ENCODE data around the gene L3MBTL4. TPM values are rescaled to one million over a fixed set of nuclear protein-coding genes. Genes with fewer than 3 reads are reported as not detected.

L3MBTL4 gene
- total RNA-seq, 1 experiment from 2014 or later = not detected

DNA sequence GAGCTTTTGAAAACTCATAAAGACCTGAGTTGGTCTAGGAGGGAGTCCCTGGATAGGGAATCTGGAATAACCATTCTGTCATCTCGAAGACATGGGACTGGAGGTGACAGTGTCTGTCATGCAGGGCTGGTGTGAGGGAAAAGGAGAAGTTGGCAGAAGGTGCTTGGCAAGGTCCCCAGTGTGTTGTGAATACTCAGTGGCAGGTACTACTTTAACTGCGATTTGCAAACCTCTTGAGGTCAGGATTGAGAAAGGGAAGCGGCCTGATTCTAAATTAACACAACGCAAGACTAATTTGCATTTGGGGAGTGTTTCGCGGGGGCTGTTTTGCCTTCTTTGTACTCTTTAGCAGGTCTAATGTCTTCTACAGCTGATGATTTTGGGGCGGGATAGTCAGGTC lies 442.4 kb downstream of the L3MBTL4 start:
- no peak overlapping the region for H2AFZ ChIP-seq (ENCODE audit: low read depth, low read length, poor library complexity, severe bottlenecking)
- no peak overlapping the region for H3K9ac ChIP-seq (ENCODE audit: low read length)
- BruUV-seq (replicated peaks) = no TSS peak
- ATAC-seq = no peak
- ChIA-PET CTCF (no interaction called here), POLR2A (no interaction called here), RAD21 (ENCODE audit: low non-redundant PET in 1 of 2, low total read pairs in 2 of 2, uncharacterized antibody in 2 of 2, unreplicated experiment in 2 of 2) (no interaction called here)
- no peak overlapping the region for H3K4me2 ChIP-seq (ENCODE audit: low read length)
- H3K27ac ChIP-seq (ENCODE audit: low read depth, low read length) = no peak overlapping the region
- no peaks in the 10 kb centered on the region for H3K4me1 ChIP-seq (ENCODE audit: control insufficient read depth in 1 of 2, insufficient read depth in 2 of 2, low read length in 2 of 2)
- H3K4me3 ChIP-seq (replicated peaks in 1 of 2; ENCODE audit: low read depth in 1 of 2, low read length in 2 of 2) = no peak overlapping the region
- no peaks in the 10 kb centered on the region for H4K20me1 ChIP-seq (ENCODE audit: insufficient read depth)
- H3K79me2 ChIP-seq (ENCODE audit: insufficient read depth, low read length) = no peaks in the 10 kb centered on the region
- H3K27me3 ChIP-seq (ENCODE audit: insufficient read depth, low read length) = no peaks in the 10 kb centered on the region
- no peaks in the 10 kb centered on the region for H3K9me2 ChIP-seq (ENCODE audit: insufficient read depth)
- TF ChIP-seq EZH2phosphoT487 (IDR thresholded peaks at IDR 0.05; ENCODE audit: borderline replicate concordance) = no peak
- TF ChIP-seq RAD21 (IDR thresholded peaks at IDR 0.05; ENCODE audit: low read depth) = no peak
- DNase-seq (ENCODE audit: low read depth, low spot score) = no peak
- H3K36me3 ChIP-seq (ENCODE audit: control insufficient read depth in 1 of 2, insufficient read depth in 2 of 2, low read length in 2 of 2) = no peaks in the 10 kb centered on the region
- peaks cover 14 to 19% of the 10 kb centered on the region in 2 experiments; a peak in 2 of 4 replicates for H3K9me3 ChIP-seq (ENCODE audit: control insufficient read depth in 1 of 2, insufficient read depth in 1 of 2, low read depth in 1 of 2, low read length in 2 of 2)
- intact Hi-C loops (cut with micrococcal nuclease) = no loop called here

DNA sequence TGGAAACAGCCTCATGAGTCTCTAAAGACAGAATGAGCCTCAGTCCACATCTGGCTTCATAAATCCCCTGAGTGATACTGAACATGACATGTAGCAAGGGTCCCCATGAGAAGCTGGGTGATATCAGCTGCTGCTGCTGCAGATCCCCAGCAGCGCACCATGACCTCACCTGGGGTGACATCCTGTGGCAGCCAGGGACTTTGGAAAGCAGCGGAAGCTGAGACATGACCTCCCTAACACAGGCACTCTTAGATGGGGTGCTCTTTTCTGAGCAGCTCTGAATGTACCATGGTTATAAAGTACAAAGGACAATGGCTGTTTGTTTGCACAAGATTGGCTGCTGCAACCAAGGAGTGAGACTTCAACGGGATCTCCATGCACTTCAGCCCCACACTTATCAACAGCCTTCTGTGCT lies 444.7 kb downstream of the L3MBTL4 start:
- DNase-seq (ENCODE audit: low read depth, low spot score) (no peak), ATAC-seq (no peak)
- Histone ChIP-seq H2AFZ (ENCODE audit: low read depth, low read length, poor library complexity, severe bottlenecking) (no peak overlapping the region), H3K9me2 (ENCODE audit: insufficient read depth) (no peaks in the 10 kb centered on the region), H3K4me2 (ENCODE audit: low read length) (no peak overlapping the region), H3K9me3 (ENCODE audit: control insufficient read depth in 1 of 2, insufficient read depth in 1 of 2, low read depth in 1 of 2, low read length in 2 of 2) (peaks cover 11 to 20% of the 10 kb centered on the region in 2 experiments; a peak in 2 of 4 replicates), H3K79me2 (ENCODE audit: insufficient read depth, low read length) (no peaks in the 10 kb centered on the region), H3K4me1 (ENCODE audit: control insufficient read depth in 1 of 2, insufficient read depth in 2 of 2, low read length in 2 of 2) (no peaks in the 10 kb centered on the region), H3K4me3 (replicated peaks in 1 of 2; ENCODE audit: low read depth in 1 of 2, low read length in 2 of 2) (no peak overlapping the region), H3K36me3 (ENCODE audit: control insufficient read depth in 1 of 2, insufficient read depth in 2 of 2, low read length in 2 of 2) (no peaks in the 10 kb centered on the region), H3K27me3 (ENCODE audit: insufficient read depth, low read length) (no peaks in the 10 kb centered on the region), H3K9ac (ENCODE audit: low read length) (no peak overlapping the region), H3K27ac (ENCODE audit: low read depth, low read length) (no peak overlapping the region), H4K20me1 (ENCODE audit: insufficient read depth) (no peaks in the 10 kb centered on the region)
- ChIA-PET POLR2A (no interaction called here), CTCF (no interaction called here), RAD21 (ENCODE audit: low non-redundant PET in 1 of 2, low total read pairs in 2 of 2, uncharacterized antibody in 2 of 2, unreplicated experiment in 2 of 2) (no interaction called here)
- no TSS peak for BruUV-seq (replicated peaks)
- TF ChIP-seq TCF7L2 (IDR thresholded peaks at IDR 0.05; ENCODE audit: borderline replicate concordance, extremely low read depth, insufficient read depth, insufficient read length) (no peak), SP1 (IDR thresholded peaks at IDR 0.05; ENCODE audit: low read depth) (no peak), SRF (IDR thresholded peaks at IDR 0.05; ENCODE audit: low read depth) (no peak), POLR2AphosphoS5 (IDR thresholded peaks at IDR 0.05; ENCODE audit: low read depth, low read length) (no peak), EZH2phosphoT487 (IDR thresholded peaks at IDR 0.05; ENCODE audit: borderline replicate concordance) (no peak), YY1 (IDR thresholded peaks at IDR 0.05; ENCODE audit: extremely low read depth, insufficient replicate concordance, low read depth, low read length) (no peak), CBX3 (IDR thresholded peaks at IDR 0.05; ENCODE audit: low read depth) (no peak), JUND (IDR thresholded peaks at IDR 0.05) (no peak), SIN3A (IDR thresholded peaks at IDR 0.05; ENCODE audit: low read depth) (no peak), RAD21 (IDR thresholded peaks at IDR 0.05; ENCODE audit: low read depth) (no peak), EZH2 (IDR thresholded peaks at IDR 0.05) (no peak), EGR1 (IDR thresholded peaks at IDR 0.05; ENCODE audit: low read depth) (no peak), ZFX (IDR thresholded peaks at IDR 0.05) (no peak)
- TF ChIP-seq, protein P1, sequence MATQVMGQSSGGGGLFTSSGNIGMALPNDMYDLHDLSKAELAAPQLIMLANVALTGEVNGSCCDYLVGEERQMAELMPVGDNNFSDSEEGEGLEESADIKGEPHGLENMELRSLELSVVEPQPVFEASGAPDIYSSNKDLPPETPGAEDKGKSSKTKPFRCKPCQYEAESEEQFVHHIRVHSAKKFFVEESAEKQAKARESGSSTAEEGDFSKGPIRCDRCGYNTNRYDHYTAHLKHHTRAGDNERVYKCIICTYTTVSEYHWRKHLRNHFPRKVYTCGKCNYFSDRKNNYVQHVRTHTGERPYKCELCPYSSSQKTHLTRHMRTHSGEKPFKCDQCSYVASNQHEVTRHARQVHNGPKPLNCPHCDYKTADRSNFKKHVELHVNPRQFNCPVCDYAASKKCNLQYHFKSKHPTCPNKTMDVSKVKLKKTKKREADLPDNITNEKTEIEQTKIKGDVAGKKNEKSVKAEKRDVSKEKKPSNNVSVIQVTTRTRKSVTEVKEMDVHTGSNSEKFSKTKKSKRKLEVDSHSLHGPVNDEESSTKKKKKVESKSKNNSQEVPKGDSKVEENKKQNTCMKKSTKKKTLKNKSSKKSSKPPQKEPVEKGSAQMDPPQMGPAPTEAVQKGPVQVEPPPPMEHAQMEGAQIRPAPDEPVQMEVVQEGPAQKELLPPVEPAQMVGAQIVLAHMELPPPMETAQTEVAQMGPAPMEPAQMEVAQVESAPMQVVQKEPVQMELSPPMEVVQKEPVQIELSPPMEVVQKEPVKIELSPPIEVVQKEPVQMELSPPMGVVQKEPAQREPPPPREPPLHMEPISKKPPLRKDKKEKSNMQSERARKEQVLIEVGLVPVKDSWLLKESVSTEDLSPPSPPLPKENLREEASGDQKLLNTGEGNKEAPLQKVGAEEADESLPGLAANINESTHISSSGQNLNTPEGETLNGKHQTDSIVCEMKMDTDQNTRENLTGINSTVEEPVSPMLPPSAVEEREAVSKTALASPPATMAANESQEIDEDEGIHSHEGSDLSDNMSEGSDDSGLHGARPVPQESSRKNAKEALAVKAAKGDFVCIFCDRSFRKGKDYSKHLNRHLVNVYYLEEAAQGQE (IDR thresholded peaks at IDR 0.05; ENCODE audit: low read depth) = no peak
- TF ChIP-seq, protein P2, sequence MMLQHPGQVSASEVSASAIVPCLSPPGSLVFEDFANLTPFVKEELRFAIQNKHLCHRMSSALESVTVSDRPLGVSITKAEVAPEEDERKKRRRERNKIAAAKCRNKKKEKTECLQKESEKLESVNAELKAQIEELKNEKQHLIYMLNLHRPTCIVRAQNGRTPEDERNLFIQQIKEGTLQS (IDR thresholded peaks at IDR 0.05) = no peak
- intact Hi-C loops (cut with micrococcal nuclease) = no loop called here
